Panc1 (cell line): ENCODE data around the gene SMIM36.

ENCODE experiments used
- POLR2AphosphoS5 ChIP-seq: IDR thresholded peaks from 2 replicates; pipeline ENCODE4 v1.6.1; 2012; ENCODE audit warnings: mild to moderate bottlenecking, low read depth, low read length, moderate library complexity
- REST ChIP-seq, 2 experiments: IDR thresholded peaks; 2 replicates each; pipeline ENCODE4 v1.6.1; 2011 to 2012; ENCODE audit warnings: low read depth in 2 of 2, control low read depth in 1 of 2, low read length in 1 of 2, mild to moderate bottlenecking in 1 of 2, moderate library complexity in 1 of 2; ENCODE audit not compliant: insufficient read depth in 1 of 2
- TF ChIP-seq, protein P1 (sequence below): fragments of 450-650 bp; IDR thresholded peaks from 2 replicates; pipeline ENCODE4 v1.5.1; 2017; ENCODE audit warnings: mild to moderate bottlenecking

DNA sequence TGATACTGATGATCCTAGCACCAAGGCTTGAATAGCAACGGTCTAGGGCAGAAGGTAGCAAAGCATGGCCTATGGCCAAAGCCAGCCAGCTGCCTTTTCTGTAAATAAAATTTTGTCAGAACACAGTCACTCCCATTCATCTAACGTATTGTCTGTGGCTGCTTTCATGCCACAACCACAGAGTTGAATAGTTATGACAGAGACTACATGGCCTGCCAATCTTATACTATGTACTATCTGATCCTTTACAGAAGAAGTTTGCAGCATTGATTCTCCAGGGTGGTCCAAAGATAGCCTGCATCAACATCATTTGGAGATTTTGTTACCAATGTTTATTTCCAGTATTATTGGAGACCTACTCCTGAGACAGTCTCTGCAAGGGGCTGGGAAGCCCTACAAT, 69.7 kb downstream of the SMIM36 start:
- TF ChIP-seq, protein P1, sequence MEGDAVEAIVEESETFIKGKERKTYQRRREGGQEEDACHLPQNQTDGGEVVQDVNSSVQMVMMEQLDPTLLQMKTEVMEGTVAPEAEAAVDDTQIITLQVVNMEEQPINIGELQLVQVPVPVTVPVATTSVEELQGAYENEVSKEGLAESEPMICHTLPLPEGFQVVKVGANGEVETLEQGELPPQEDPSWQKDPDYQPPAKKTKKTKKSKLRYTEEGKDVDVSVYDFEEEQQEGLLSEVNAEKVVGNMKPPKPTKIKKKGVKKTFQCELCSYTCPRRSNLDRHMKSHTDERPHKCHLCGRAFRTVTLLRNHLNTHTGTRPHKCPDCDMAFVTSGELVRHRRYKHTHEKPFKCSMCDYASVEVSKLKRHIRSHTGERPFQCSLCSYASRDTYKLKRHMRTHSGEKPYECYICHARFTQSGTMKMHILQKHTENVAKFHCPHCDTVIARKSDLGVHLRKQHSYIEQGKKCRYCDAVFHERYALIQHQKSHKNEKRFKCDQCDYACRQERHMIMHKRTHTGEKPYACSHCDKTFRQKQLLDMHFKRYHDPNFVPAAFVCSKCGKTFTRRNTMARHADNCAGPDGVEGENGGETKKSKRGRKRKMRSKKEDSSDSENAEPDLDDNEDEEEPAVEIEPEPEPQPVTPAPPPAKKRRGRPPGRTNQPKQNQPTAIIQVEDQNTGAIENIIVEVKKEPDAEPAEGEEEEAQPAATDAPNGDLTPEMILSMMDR: no peak
- TF ChIP-seq POLR2AphosphoS5 (no peak), REST (IDR thresholded peaks at IDR 0.05; ENCODE audit: insufficient read depth in 1 of 2, low read depth in 2 of 2, low read length in 1 of 2) (no peak)
